ENCODE results near the gene NXPH1. TPM values are rescaled to one million over a fixed set of nuclear protein-coding genes. Genes with fewer than 3 reads are reported as not detected.
A peak's percentile ranks its signal among the peaks of the same experiment; 100 is the strongest.

The NXPH1 gene
- total and polyA plus RNA-seq, 9 of the 15 experiments (the other 6 are each of a cell fraction or from before 2014, with no cell fraction given), result 0.16 TPM; not detected in 8

DNA sequence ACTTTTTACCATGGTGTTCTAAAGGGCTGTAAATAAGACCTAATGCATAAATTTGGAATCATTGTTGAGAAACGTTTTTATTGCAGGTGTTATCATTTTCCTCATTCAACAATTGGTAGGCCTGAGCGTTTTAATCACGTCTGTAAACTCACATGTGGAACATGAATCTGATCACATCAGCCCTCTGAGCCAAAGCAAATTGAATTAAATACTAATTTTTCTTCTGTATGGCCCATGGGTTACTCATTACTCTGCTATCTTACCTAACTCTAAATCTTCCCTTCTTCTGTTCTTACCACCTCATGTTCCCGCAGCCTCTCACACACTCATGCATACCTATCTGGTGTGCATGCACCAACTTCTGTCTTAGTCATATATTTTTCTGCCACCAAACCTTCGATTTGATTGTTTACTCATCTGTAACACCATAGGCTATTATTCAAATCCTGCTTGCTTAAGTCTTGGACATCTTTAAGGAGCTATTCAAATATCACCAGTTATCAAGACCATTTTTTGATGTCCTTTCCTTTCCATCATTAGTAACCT is 82.3 kb downstream of the NXPH1 start:
- ChIA-PET POLR2A (no interaction called here), CTCF (ENCODE audit: low intra/inter-chr PET ratio) (no interaction called here)
- Histone ChIP-seq H3K9ac (ENCODE audit: insufficient read depth in 1 of 2, low read depth in 2 of 2, low read length in 2 of 2) (no peak overlapping the region), H3K36me3 (ENCODE audit: control insufficient read depth, insufficient read depth, low read length) (no peaks in the 10 kb centered on the region), H4K20me1 (replicated peaks; ENCODE audit: control insufficient read depth, insufficient read depth, low read length) (no peaks in the 10 kb centered on the region), H3K79me2 (ENCODE audit: control insufficient read depth, insufficient read depth, low read length) (no peaks in the 10 kb centered on the region), H3K27ac (ENCODE audit: extremely low read depth, low read depth, low read length) (no peak overlapping the region), H3K4me3 (no peak overlapping the region), H3K4me2 (ENCODE audit: insufficient read depth, low read length) (no peak overlapping the region), H3K9me1 (ENCODE audit: control insufficient read depth, insufficient read depth, low read length) (no peaks in the 10 kb centered on the region), H3K27me3 (ENCODE audit: control insufficient read depth in 2 of 2, insufficient read depth in 2 of 2, low read length in 2 of 2) (no peaks in the 10 kb centered on the region), H2AFZ (ENCODE audit: low read depth, low read length) (no peak overlapping the region), H3K4me1 (replicated peaks in 1 of 2; ENCODE audit: control insufficient read depth in 2 of 2, insufficient read depth in 2 of 2, low read length in 2 of 2) (no peaks in the 10 kb centered on the region), H3K9me3 (replicated peaks; ENCODE audit: control insufficient read depth, insufficient read depth, low read depth, low read length) (no peaks in the 10 kb centered on the region)
- no TSS peak for BruUV-seq (replicated peaks)
- FAIRE-seq (no peak), ATAC-seq (no peak), DNase-seq (ENCODE audit: extremely low read depth in 1 of 4, low spot score in 3 of 4) (no peak)
- TF ChIP-seq, protein P1, sequence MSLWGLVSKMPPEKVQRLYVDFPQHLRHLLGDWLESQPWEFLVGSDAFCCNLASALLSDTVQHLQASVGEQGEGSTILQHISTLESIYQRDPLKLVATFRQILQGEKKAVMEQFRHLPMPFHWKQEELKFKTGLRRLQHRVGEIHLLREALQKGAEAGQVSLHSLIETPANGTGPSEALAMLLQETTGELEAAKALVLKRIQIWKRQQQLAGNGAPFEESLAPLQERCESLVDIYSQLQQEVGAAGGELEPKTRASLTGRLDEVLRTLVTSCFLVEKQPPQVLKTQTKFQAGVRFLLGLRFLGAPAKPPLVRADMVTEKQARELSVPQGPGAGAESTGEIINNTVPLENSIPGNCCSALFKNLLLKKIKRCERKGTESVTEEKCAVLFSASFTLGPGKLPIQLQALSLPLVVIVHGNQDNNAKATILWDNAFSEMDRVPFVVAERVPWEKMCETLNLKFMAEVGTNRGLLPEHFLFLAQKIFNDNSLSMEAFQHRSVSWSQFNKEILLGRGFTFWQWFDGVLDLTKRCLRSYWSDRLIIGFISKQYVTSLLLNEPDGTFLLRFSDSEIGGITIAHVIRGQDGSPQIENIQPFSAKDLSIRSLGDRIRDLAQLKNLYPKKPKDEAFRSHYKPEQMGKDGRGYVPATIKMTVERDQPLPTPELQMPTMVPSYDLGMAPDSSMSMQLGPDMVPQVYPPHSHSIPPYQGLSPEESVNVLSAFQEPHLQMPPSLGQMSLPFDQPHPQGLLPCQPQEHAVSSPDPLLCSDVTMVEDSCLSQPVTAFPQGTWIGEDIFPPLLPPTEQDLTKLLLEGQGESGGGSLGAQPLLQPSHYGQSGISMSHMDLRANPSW (CRISPR knock-in tag; IDR thresholded peaks at IDR 0.05), result no peak
- in situ Hi-C loops (cut with MboI) (no loop called here), intact Hi-C loops (cut with micrococcal nuclease) (no loop called here)
- 5% methylated on average over 5 of the region's 5 CpGs for WGBS (ENCODE audit: insufficient coverage, low coverage, missing lambda C conversion rate)

DNA sequence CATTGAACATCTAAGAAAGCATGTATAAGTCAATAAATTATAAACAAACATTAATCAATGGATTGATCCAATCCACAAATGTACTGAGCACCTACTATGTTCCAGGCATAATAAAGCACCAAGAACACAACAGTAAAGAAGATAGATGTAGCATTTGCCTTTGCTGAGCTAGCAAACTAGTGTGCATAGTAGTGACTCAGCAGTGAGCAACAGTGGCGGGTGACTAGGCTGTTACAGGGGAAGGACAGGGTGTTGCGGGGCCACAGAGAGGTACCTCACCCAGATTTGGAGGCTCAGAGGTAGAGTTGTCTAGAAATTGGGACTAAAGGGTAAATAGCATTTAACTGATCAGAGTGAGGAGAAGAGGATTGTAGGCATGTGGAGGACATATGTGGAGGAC is 83.6 kb downstream of the NXPH1 start:
- WGBS (ENCODE audit: insufficient coverage, low coverage, missing lambda C conversion rate), result 0% methylated on average over 2 of the region's 2 CpGs
- intact Hi-C loops (cut with micrococcal nuclease), result no loop called here
- no peak for FAIRE-seq
- TF ChIP-seq MAFF (IDR thresholded peaks at IDR 0.05; ENCODE audit: low read length), result peak; percentile 23; the same call in 1 of the 2 replicates
- TF ChIP-seq, protein P2, sequence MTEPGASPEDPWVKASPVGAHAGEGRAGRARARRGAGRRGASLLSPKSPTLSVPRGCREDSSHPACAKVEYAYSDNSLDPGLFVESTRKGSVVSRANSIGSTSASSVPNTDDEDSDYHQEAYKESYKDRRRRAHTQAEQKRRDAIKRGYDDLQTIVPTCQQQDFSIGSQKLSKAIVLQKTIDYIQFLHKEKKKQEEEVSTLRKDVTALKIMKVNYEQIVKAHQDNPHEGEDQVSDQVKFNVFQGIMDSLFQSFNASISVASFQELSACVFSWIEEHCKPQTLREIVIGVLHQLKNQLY (CRISPR knock-in tag; conservative IDR thresholded peaks at IDR 0.05), result no peak
- TF ChIP-seq MAFK (IDR thresholded peaks at IDR 0.05; ENCODE audit: low read length), result peak; percentile 48
- TF ChIP-seq SAFB (IDR thresholded peaks at IDR 0.05; ENCODE audit: borderline replicate concordance, low read depth, low read length), result no peak
- TF ChIP-seq, protein P3, sequence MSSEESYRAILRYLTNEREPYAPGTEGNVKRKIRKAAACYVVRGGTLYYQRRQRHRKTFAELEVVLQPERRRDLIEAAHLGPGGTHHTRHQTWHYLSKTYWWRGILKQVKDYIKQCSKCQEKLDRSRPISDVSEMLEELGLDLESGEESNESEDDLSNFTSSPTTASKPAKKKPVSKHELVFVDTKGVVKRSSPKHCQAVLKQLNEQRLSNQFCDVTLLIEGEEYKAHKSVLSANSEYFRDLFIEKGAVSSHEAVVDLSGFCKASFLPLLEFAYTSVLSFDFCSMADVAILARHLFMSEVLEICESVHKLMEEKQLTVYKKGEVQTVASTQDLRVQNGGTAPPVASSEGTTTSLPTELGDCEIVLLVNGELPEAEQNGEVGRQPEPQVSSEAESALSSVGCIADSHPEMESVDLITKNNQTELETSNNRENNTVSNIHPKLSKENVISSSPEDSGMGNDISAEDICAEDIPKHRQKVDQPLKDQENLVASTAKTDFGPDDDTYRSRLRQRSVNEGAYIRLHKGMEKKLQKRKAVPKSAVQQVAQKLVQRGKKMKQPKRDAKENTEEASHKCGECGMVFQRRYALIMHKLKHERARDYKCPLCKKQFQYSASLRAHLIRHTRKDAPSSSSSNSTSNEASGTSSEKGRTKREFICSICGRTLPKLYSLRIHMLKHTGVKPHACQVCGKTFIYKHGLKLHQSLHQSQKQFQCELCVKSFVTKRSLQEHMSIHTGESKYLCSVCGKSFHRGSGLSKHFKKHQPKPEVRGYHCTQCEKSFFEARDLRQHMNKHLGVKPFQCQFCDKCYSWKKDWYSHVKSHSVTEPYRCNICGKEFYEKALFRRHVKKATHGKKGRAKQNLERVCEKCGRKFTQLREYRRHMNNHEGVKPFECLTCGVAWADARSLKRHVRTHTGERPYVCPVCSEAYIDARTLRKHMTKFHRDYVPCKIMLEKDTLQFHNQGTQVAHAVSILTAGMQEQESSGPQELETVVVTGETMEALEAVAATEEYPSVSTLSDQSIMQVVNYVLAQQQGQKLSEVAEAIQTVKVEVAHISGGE (CRISPR knock-in tag; IDR thresholded peaks at IDR 0.05), result no peak
- TF ChIP-seq GTF2F1 (IDR thresholded peaks at IDR 0.05; ENCODE audit: low read depth, low read length), result no peak
- TF ChIP-seq C11orf30 (IDR thresholded peaks at IDR 0.05; ENCODE audit: low read depth), result peak; percentile 86

More for the DNA sequence above, 83.6 kb downstream of the NXPH1 start:
- Histone ChIP-seq H3K9me3 (replicated peaks; ENCODE audit: control insufficient read depth, insufficient read depth, low read depth, low read length) (no peaks in the 10 kb centered on the region), H3K4me2 (ENCODE audit: insufficient read depth, low read length) (no peak overlapping the region; the same call in 1 of the 2 replicates), H3K36me3 (ENCODE audit: control insufficient read depth, insufficient read depth, low read length) (no peaks in the 10 kb centered on the region), H3K9me1 (ENCODE audit: control insufficient read depth, insufficient read depth, low read length) (no peaks in the 10 kb centered on the region), H3K27me3 (ENCODE audit: control insufficient read depth in 2 of 2, insufficient read depth in 2 of 2, low read length in 2 of 2) (no peaks in the 10 kb centered on the region), H4K20me1 (replicated peaks; ENCODE audit: control insufficient read depth, insufficient read depth, low read length) (no peaks in the 10 kb centered on the region), H3K4me3 (no peak overlapping the region), H3K4me1 (replicated peaks in 1 of 2; ENCODE audit: control insufficient read depth in 2 of 2, insufficient read depth in 2 of 2, low read length in 2 of 2) (no peaks in the 10 kb centered on the region), H3K27ac (ENCODE audit: extremely low read depth, low read depth, low read length) (no peak overlapping the region), H2AFZ (ENCODE audit: low read depth, low read length) (peak overlapping the region; percentile 3; the same call in 1 of the 2 replicates), H3K79me2 (ENCODE audit: control insufficient read depth, insufficient read depth, low read length) (no peaks in the 10 kb centered on the region), H3K9ac (ENCODE audit: insufficient read depth in 1 of 2, low read depth in 2 of 2, low read length in 2 of 2) (no peak overlapping the region)
- in situ Hi-C loops (cut with MboI), result no loop called here
- ChIA-PET CTCF (ENCODE audit: low intra/inter-chr PET ratio) (no interaction called here), POLR2A (interaction anchor here (1.0 kb wide), 1 partner anchor 11 kb away, joined by 3 read pairs; no protein-coding TSS in a partner anchor)
- no TSS peak for BruUV-seq (replicated peaks)
- DNase-seq (ENCODE audit: extremely low read depth in 1 of 4, low spot score in 3 of 4) (peak in 1 of 4 experiments; percentile 11), ATAC-seq (peak; percentile 88)
